ENCODE data around the gene SVOP.

SVOP gene

DNA sequence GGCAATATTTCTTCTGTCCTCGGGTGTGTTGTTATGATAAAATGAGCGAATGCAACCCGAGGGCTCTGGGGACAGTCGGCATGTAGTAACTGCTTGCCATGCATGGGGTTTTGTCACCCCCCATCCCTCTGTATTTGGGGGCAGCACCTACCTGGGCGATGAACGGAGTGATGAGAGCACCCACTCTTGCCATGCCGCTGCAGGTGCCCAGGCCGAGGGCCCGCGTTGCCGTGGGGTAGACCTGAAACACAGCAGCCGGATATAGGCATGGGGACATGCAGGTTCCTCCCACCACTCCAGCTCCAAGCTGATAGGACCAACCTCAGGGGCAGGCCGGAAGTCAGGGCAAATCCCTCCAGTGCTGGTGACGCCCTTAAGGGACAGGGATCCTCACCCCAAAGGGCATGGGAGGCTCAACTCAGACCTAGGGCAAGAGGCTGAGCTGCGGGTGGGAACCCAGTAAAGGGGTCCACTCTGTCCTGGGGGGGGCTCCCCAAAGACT is 105.2 kb downstream of the SVOP start:
- TF ChIP-seq, protein P1, sequence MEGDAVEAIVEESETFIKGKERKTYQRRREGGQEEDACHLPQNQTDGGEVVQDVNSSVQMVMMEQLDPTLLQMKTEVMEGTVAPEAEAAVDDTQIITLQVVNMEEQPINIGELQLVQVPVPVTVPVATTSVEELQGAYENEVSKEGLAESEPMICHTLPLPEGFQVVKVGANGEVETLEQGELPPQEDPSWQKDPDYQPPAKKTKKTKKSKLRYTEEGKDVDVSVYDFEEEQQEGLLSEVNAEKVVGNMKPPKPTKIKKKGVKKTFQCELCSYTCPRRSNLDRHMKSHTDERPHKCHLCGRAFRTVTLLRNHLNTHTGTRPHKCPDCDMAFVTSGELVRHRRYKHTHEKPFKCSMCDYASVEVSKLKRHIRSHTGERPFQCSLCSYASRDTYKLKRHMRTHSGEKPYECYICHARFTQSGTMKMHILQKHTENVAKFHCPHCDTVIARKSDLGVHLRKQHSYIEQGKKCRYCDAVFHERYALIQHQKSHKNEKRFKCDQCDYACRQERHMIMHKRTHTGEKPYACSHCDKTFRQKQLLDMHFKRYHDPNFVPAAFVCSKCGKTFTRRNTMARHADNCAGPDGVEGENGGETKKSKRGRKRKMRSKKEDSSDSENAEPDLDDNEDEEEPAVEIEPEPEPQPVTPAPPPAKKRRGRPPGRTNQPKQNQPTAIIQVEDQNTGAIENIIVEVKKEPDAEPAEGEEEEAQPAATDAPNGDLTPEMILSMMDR (IDR thresholded peaks at IDR 0.05; ENCODE audit: control insufficient read depth, insufficient read depth, low read depth, low read length, missing control alignments), result no peak
- no peak overlapping the region for H3K4me3 ChIP-seq (ENCODE audit: control insufficient read depth, low read depth, low read length)
- DNase-seq (ENCODE audit: low read depth), result no peak

- no peak overlapping the region for H3K4me3 ChIP-seq (ENCODE audit: control insufficient read depth, low read depth, low read length)
- TF ChIP-seq, protein P1 (IDR thresholded peaks at IDR 0.05; ENCODE audit: control insufficient read depth, insufficient read depth, low read depth, low read length, missing control alignments), result no peak
- DNase-seq (ENCODE audit: low read depth), result peak; percentile 27
These were observed 106.7 kb downstream of the SVOP start for GRCh38 chr12:108914121-108914531.

GRCh38 chr12:108912361-108912760 is 108.5 kb downstream of the SVOP start:
- no peak for DNase-seq (ENCODE audit: low read depth)
- H3K4me3 ChIP-seq (ENCODE audit: control insufficient read depth, low read depth, low read length), result no peak overlapping the region
- TF ChIP-seq, protein P1 (IDR thresholded peaks at IDR 0.05; ENCODE audit: control insufficient read depth, insufficient read depth, low read depth, low read length, missing control alignments), result no peak

GRCh38 chr12:108911915-108912314 is 109.0 kb downstream of the SVOP start:
- H3K4me3 ChIP-seq (ENCODE audit: control insufficient read depth, low read depth, low read length), result no peak overlapping the region
- TF ChIP-seq, protein P1 (IDR thresholded peaks at IDR 0.05; ENCODE audit: control insufficient read depth, insufficient read depth, low read depth, low read length, missing control alignments), result no peak
- DNase-seq (ENCODE audit: low read depth), result no peak

GRCh38 chr12:108910336-108910735 is 110.5 kb downstream of the SVOP start:
- no peak for DNase-seq (ENCODE audit: low read depth)
- TF ChIP-seq, protein P1 (IDR thresholded peaks at IDR 0.05; ENCODE audit: control insufficient read depth, insufficient read depth, low read depth, low read length, missing control alignments), result no peak
- H3K4me3 ChIP-seq (ENCODE audit: control insufficient read depth, low read depth, low read length), result no peak overlapping the region

DNA sequence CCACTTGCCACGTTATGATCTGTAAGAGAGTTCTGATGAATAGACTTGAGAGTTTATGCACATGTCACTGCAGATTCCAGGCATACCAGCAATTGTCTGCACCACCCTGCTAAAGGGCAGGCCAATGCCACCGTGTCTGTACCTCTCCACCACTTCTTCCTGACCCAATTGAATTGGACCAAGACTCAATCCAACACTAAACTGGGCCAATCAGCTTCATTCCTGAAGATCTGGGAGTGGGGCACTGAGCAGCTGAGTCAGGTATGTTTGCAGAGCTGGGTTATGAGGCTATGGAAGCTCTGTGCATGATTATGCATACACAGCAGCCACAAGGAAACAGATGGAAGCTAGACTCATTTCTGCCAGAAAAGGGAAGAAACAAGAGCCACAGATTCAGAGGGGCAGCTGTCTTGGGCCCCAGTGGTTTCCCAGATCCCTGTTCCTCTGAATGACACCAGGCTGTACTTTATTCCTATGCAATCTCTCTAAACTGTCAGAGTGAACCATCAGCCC is 113.0 kb downstream of the SVOP start:
- TF ChIP-seq, protein P1 (IDR thresholded peaks at IDR 0.05; ENCODE audit: control insufficient read depth, insufficient read depth, low read depth, low read length, missing control alignments), result no peak
- no peak for DNase-seq (ENCODE audit: low read depth)
- no peak overlapping the region for H3K4me3 ChIP-seq (ENCODE audit: control insufficient read depth, low read depth, low read length)

Data from AG09309 (cell line).